ENCODE measurements around the gene IRF7. TPM values are rescaled to one million over a fixed set of nuclear protein-coding genes. Genes with fewer than 3 reads are reported as not detected.
"Not testable (repeated sequence)": the region's sequence is repeated elsewhere in the genome, so short reads cannot be mapped to it uniquely, and the experiment has no call there.

Gene IRF7
- total and polyA plus RNA-seq, 2 donors (not counting 3 experiments of a cell fraction or from before 2014, with no cell fraction given), result 12.6 to 14.7 TPM

GRCh38 chr11:653837-654236, 38.1 kb upstream of the IRF7 start:
- BruUV-seq (replicated peaks), result no TSS peak
- POLR2A ChIA-PET, result no interaction called here

GRCh38 chr11:653136-653535, 37.4 kb upstream of the IRF7 start:
- dilution Hi-C loops (cut with MboI; ENCODE audit: extremely low pct_ligation_motif_present, low sequenced_read_pairs), result not testable (repeated sequence)

More at GRCh38 chr11:653837-654236, 38.1 kb upstream of the IRF7 start:
- Histone ChIP-seq H2AFZ (ENCODE audit: low read depth, low read length) (no peak overlapping the region), H3K36me3 (ENCODE audit: control insufficient read depth in 2 of 2, extremely low read depth in 1 of 2, insufficient read depth in 2 of 2, low read length in 2 of 2) (peaks cover 0 to 23% of the 10 kb centered on the region in 2 experiments), H3K4me2 (ENCODE audit: insufficient read depth, low read length) (no peak overlapping the region), H3K9ac (replicated peaks; ENCODE audit: extremely low read depth, insufficient read depth, low read length) (no peak overlapping the region), H3K9me3 (replicated peaks; ENCODE audit: control insufficient read depth, insufficient read depth, low read length) (no peaks in the 10 kb centered on the region), H3K4me3 (replicated peaks in 1 of 3; ENCODE audit: insufficient read depth in 1 of 3, low read depth in 1 of 3, low read length in 3 of 3) (no peak overlapping the region), H4K20me1 (replicated peaks; ENCODE audit: control insufficient read depth, extremely low read depth, insufficient read depth, low read length) (no peaks in the 10 kb centered on the region), H3K27me3 (ENCODE audit: control insufficient read depth in 2 of 2, insufficient read depth in 2 of 2, low read length in 2 of 2) (no peaks in the 10 kb centered on the region), H3K4me1 (ENCODE audit: control insufficient read depth, extremely low read depth, insufficient read depth, low read length) (no peaks in the 10 kb centered on the region), H3K27ac (ENCODE audit: insufficient read depth, low read depth, low read length) (no peak overlapping the region), H3K9me1 (replicated peaks; ENCODE audit: control insufficient read depth, extremely low read depth, insufficient read depth, low read length) (no peaks in the 10 kb centered on the region), H3K79me2 (ENCODE audit: control insufficient read depth, insufficient read depth, low read length) (no peaks in the 10 kb centered on the region)
- dilution Hi-C loops (cut with MboI; ENCODE audit: extremely low pct_ligation_motif_present, low sequenced_read_pairs), result no loop called here
- TF ChIP-seq MYC (IDR thresholded peaks at IDR 0.05; ENCODE audit: low read depth, low read length) (no peak), POLR2AphosphoS5 (IDR thresholded peaks at IDR 0.05; ENCODE audit: insufficient read depth, low read depth, low read length) (no peak), EZH2 (IDR thresholded peaks at IDR 0.05; ENCODE audit: borderline replicate concordance, low read depth, low read length, severe bottlenecking) (no peak), GATA2 (IDR thresholded peaks at IDR 0.05; ENCODE audit: insufficient read depth, insufficient read length, low read depth, low read length) (no peak), MAX (IDR thresholded peaks at IDR 0.05; ENCODE audit: insufficient read depth, insufficient read length) (no peak), JUN (IDR thresholded peaks at IDR 0.05; ENCODE audit: borderline replicate concordance, insufficient read depth, insufficient read length, low read depth) (no peak), POLR2A (IDR thresholded peaks at IDR 0.05; ENCODE audit: low read depth, low read length) (no peak), FOS (IDR thresholded peaks at IDR 0.05; ENCODE audit: borderline replicate concordance, insufficient read depth, low read length) (no peak), CTCF (IDR thresholded peaks at IDR 0.05; ENCODE audit: extremely low read depth in 1 of 2, insufficient read depth in 1 of 2, low read depth in 1 of 2, low read length in 2 of 2) (no peak)
- DNase-seq (ENCODE audit: low read depth, low spot score) (no peak), FAIRE-seq (no peak)
- CTCF ChIA-PET, result no interaction called here
- intact Hi-C loops (cut with micrococcal nuclease), result no loop called here

More at GRCh38 chr11:653136-653535, 37.4 kb upstream of the IRF7 start:
- POLR2A ChIA-PET; H3K9me3 ChIP-seq (replicated peaks; ENCODE audit: control insufficient read depth, insufficient read depth, low read length); H3K9ac ChIP-seq (replicated peaks; ENCODE audit: extremely low read depth, insufficient read depth, low read length); DNase-seq (ENCODE audit: low read depth, low spot score); H3K27me3 ChIP-seq (ENCODE audit: control insufficient read depth in 2 of 2, insufficient read depth in 2 of 2, low read length in 2 of 2); H4K20me1 ChIP-seq (replicated peaks; ENCODE audit: control insufficient read depth, extremely low read depth, insufficient read depth, low read length); intact Hi-C loops (cut with micrococcal nuclease); H3K4me3 ChIP-seq (replicated peaks in 1 of 3; ENCODE audit: insufficient read depth in 1 of 3, low read depth in 1 of 3, low read length in 3 of 3); H3K4me1 ChIP-seq (ENCODE audit: control insufficient read depth, extremely low read depth, insufficient read depth, low read length); H3K9me1 ChIP-seq (replicated peaks; ENCODE audit: control insufficient read depth, extremely low read depth, insufficient read depth, low read length); FAIRE-seq; BruUV-seq (replicated peaks); CTCF ChIA-PET; H3K4me2 ChIP-seq (ENCODE audit: insufficient read depth, low read length); H2AFZ ChIP-seq (ENCODE audit: low read depth, low read length); H3K79me2 ChIP-seq (ENCODE audit: control insufficient read depth, insufficient read depth, low read length); H3K27ac ChIP-seq (ENCODE audit: insufficient read depth, low read depth, low read length): not testable (repeated sequence)
- peaks cover 0 to 23% of the 10 kb centered on the region in 2 experiments for H3K36me3 ChIP-seq (ENCODE audit: control insufficient read depth in 2 of 2, extremely low read depth in 1 of 2, insufficient read depth in 2 of 2, low read length in 2 of 2)
